ENCODE data around the gene OSCAR.

The OSCAR gene

GRCh38 chr19:54123682-54124081 lies 23.1 kb upstream of the OSCAR start:
- Histone ChIP-seq H3K36me3 (ENCODE audit: control insufficient read depth in 1 of 2, insufficient read depth in 2 of 2, low read depth in 1 of 2, low read length in 2 of 2) (peaks cover 85 to 94% of the 10 kb centered on the region in 2 experiments), H2BK12ac (ENCODE audit: low read length in 2 of 2) (no peak overlapping the region), H3K27me3 (ENCODE audit: control insufficient read depth in 1 of 2, insufficient read depth in 1 of 2, low read length in 2 of 2) (no peaks in the 10 kb centered on the region), H3K4me2 (ENCODE audit: low read length, poor library complexity, severe bottlenecking) (no peak overlapping the region), H3K23ac (ENCODE audit: low read length in 2 of 2) (no peak overlapping the region), H2BK15ac (ENCODE audit: low read depth, poor library complexity, severe bottlenecking) (no peak overlapping the region), H3K14ac (ENCODE audit: low read length in 2 of 2) (no peak overlapping the region), H3K79me1 (replicated peaks; ENCODE audit: low read length, poor library complexity, severe bottlenecking) (peaks cover 22% of the 10 kb centered on the region), H4K91ac (ENCODE audit: low read length) (no peak overlapping the region), H3K9me3 (ENCODE audit: control insufficient read depth, low read length) (no peaks in the 10 kb centered on the region), H4K8ac (ENCODE audit: low read length) (no peak overlapping the region), H3K9ac (ENCODE audit: low read length) (no peak overlapping the region), H2AFZ (ENCODE audit: low read depth, low read length) (no peak overlapping the region), H3K27ac (ENCODE audit: low read length, poor library complexity, severe bottlenecking) (no peak overlapping the region), H3K18ac (ENCODE audit: low read depth in 1 of 2, low read length in 2 of 2) (no peak overlapping the region), H2BK5ac (ENCODE audit: low read depth, low read length, poor library complexity, severe bottlenecking) (no peak overlapping the region), H3K4me3 (ENCODE audit: insufficient read depth in 1 of 2, low read depth in 1 of 2, low read length in 2 of 2) (no peak overlapping the region), H3K4ac (ENCODE audit: low read depth in 1 of 2, low read length in 2 of 2) (no peak overlapping the region), H2BK120ac (ENCODE audit: low read depth, low read length) (no peak overlapping the region), H2AK5ac (ENCODE audit: low read length, severe bottlenecking) (no peak overlapping the region), H3K4me1 (ENCODE audit: control insufficient read depth, insufficient read depth, low read depth, low read length) (no peaks in the 10 kb centered on the region)
- no peak for DNase-seq
- WGBS, result 97% methylated on average over 17 of the region's 17 CpGs

DNA sequence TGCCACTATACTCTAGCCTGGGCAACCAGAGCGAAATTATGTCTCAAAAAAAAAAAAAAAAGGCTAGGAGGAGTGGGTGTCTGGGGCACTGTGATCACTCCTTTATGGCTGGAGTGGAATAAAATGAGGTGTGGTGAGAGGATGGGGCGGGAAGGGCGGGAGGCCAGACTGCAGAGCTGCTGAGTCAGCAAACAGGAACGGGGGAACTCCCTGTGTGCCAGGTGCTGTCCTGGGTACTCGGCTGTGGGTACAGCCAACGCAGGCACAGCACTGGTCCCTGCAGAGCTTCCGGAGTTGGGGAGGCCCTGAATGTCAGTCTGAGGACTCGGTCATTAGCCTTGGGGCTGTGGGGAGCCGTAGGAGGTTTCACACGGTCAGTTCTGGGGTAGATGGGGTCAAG lies 20.7 kb upstream of the OSCAR start:
- H3K9ac ChIP-seq (ENCODE audit: low read length), result no peak overlapping the region
- no peak overlapping the region for H2BK120ac ChIP-seq (ENCODE audit: low read depth, low read length)
- H3K4me1 ChIP-seq (ENCODE audit: control insufficient read depth, insufficient read depth, low read depth, low read length), result peaks cover 7% of the 10 kb centered on the region
- no peak overlapping the region for H3K14ac ChIP-seq (ENCODE audit: low read length in 2 of 2)
- H3K27me3 ChIP-seq (ENCODE audit: control insufficient read depth in 1 of 2, insufficient read depth in 1 of 2, low read length in 2 of 2), result no peaks in the 10 kb centered on the region
- peaks cover 77 to 78% of the 10 kb centered on the region in 2 experiments for H3K36me3 ChIP-seq (ENCODE audit: control insufficient read depth in 1 of 2, insufficient read depth in 2 of 2, low read depth in 1 of 2, low read length in 2 of 2)
- H3K23ac ChIP-seq (ENCODE audit: low read length in 2 of 2), result no peak overlapping the region
- peaks cover 39% of the 10 kb centered on the region for H3K79me1 ChIP-seq (replicated peaks; ENCODE audit: low read length, poor library complexity, severe bottlenecking)
- H2BK15ac ChIP-seq (ENCODE audit: low read depth, poor library complexity, severe bottlenecking), result no peak overlapping the region
- no peak overlapping the region for H3K18ac ChIP-seq (ENCODE audit: low read depth in 1 of 2, low read length in 2 of 2)
- no peak overlapping the region for H2BK5ac ChIP-seq (ENCODE audit: low read depth, low read length, poor library complexity, severe bottlenecking)
- WGBS, result 98% methylated on average over 10 of the region's 10 CpGs
- no peak overlapping the region for H3K4me3 ChIP-seq (ENCODE audit: insufficient read depth in 1 of 2, low read depth in 1 of 2, low read length in 2 of 2)
- DNase-seq, result no peak
- no peak overlapping the region for H4K8ac ChIP-seq (ENCODE audit: low read length)
- no peak overlapping the region for H3K4ac ChIP-seq (ENCODE audit: low read depth in 1 of 2, low read length in 2 of 2)
- no peak overlapping the region for H2AK5ac ChIP-seq (ENCODE audit: low read length, severe bottlenecking)
- no peak overlapping the region for H2BK12ac ChIP-seq (ENCODE audit: low read length in 2 of 2)
- H3K27ac ChIP-seq (ENCODE audit: low read length, poor library complexity, severe bottlenecking), result no peak overlapping the region
- no peak overlapping the region for H4K91ac ChIP-seq (ENCODE audit: low read length)
- H2AFZ ChIP-seq (ENCODE audit: low read depth, low read length), result no peak overlapping the region
- no peaks in the 10 kb centered on the region for H3K9me3 ChIP-seq (ENCODE audit: control insufficient read depth, low read length)
- no peak overlapping the region for H3K4me2 ChIP-seq (ENCODE audit: low read length, poor library complexity, severe bottlenecking)

DNA sequence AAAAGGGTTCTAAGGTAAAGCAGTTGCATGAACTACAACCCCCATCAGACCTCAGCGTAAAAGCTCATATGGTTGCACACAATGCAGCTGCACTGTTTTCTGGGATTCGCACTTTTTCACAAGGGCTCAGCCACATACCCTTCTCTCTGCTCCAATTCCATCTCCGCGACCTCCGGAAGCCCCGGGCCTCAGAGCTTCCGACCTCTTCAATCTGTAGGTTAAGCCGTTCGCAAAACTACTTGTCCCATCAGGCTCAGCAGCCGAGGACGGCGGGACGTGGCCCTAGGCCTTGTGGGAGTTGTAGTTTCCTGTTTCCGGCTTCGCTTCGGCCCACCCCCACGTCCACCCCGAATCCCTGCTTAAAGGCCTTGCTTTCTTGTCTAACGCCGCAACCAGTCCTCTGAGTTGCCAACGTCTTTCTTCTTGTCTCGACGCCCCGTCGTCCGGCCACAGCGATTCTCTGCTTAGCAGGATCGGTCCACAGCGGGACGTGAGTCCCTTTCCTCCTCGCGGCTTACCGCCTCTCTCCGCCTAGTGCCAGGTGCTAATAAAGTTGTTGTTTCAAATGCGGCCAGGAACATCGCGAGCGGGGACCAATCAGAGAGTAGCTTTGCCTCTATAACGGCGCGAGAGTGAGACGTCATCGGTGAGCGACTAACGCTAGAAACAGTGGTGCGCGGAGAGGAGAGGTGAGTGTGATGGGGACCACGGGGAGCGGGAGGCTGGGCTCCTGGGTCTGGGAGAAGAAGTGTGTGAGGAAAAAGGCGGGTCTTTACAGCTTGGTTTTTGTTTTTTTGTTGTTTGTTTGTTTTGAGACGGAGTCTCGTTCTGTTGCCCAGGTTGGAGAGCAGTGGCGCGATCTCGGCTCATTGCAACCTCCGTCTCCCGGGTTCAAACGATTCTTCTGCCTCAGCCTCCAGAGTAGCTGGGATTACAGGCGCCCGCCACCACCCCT lies 14.8 kb upstream of the OSCAR start, which contains the start of the genes PRPF31 and TFPT:
PRPF31 (plus strand) TSS at position 646 of the 955 bp plus-strand sequence. CDS start 2,525 bp downstream, outside the sequence.
TFPT (minus strand) TSS at position 549 of the 955 bp plus-strand sequence; CDS start at position 161, 388 bp downstream.
- Histone ChIP-seq H3K14ac (ENCODE audit: low read length in 2 of 2) (peak within 1 kb of the TSS in 1 of 2 experiments; percentile 89), H4K8ac (ENCODE audit: low read length) (peak within 1 kb of the TSS; percentile 93), H3K9ac (ENCODE audit: low read length) (peak within 1 kb of the TSS; percentile 93), H3K18ac (ENCODE audit: low read depth in 1 of 2, low read length in 2 of 2) (peak within 1 kb of the TSS; percentile 95 to 96), H3K23ac (ENCODE audit: low read length in 2 of 2) (no peak within 1 kb of the TSS), H3K4me1 (ENCODE audit: control insufficient read depth, insufficient read depth, low read depth, low read length) (peaks cover 17% of the 10 kb centered on the region), H3K4me3 (ENCODE audit: insufficient read depth in 1 of 2, low read depth in 1 of 2, low read length in 2 of 2) (peak within 1 kb of the TSS; percentile 71 to 92), H3K27ac (ENCODE audit: low read length, poor library complexity, severe bottlenecking) (peak within 1 kb of the TSS; percentile 88), H3K79me1 (replicated peaks; ENCODE audit: low read length, poor library complexity, severe bottlenecking) (peaks cover 47% of the 10 kb centered on the region), H2AFZ (ENCODE audit: low read depth, low read length) (peak within 1 kb of the TSS; percentile 74), H2BK15ac (ENCODE audit: low read depth, poor library complexity, severe bottlenecking) (peak within 1 kb of the TSS; percentile 29), H3K36me3 (ENCODE audit: control insufficient read depth in 1 of 2, insufficient read depth in 2 of 2, low read depth in 1 of 2, low read length in 2 of 2) (peaks cover 33 to 35% of the 10 kb centered on the region in 2 experiments), H3K4ac (ENCODE audit: low read depth in 1 of 2, low read length in 2 of 2) (peak within 1 kb of the TSS; percentile 66 to 82), H3K27me3 (ENCODE audit: control insufficient read depth in 1 of 2, insufficient read depth in 1 of 2, low read length in 2 of 2) (no peaks in the 10 kb centered on the region), H3K4me2 (ENCODE audit: low read length, poor library complexity, severe bottlenecking) (peak within 1 kb of the TSS; percentile 93), H4K91ac (ENCODE audit: low read length) (peak within 1 kb of the TSS; percentile 91), H2BK120ac (ENCODE audit: low read depth, low read length) (peak within 1 kb of the TSS; percentile 23), H2BK12ac (ENCODE audit: low read length in 2 of 2) (peak within 1 kb of the TSS; percentile 20 to 79), H2BK5ac (ENCODE audit: low read depth, low read length, poor library complexity, severe bottlenecking) (peak within 1 kb of the TSS; percentile 92), H2AK5ac (ENCODE audit: low read length, severe bottlenecking) (peak within 1 kb of the TSS; percentile 34), H3K9me3 (ENCODE audit: control insufficient read depth, low read length) (no peaks in the 10 kb centered on the region)
- WGBS, result under 1% methylated on average over 60 of the region's 60 CpGs
- peak; percentile 99 for DNase-seq

Data from mesenchymal stem cell (in vitro differentiated cells and primary cell).